DMS53 treated with DMSO at 0.1 percent for 48 hours (cell line): Measurements from ENCODE around the gene ANKRD6.

Experiments used
- DNase-seq: peaks from one replicate; lab custom pipeline; 2025; ENCODE audit not compliant: unreplicated experiment; lab: John Stamatoyannopoulos, UW

Gene ANKRD6

DNA sequence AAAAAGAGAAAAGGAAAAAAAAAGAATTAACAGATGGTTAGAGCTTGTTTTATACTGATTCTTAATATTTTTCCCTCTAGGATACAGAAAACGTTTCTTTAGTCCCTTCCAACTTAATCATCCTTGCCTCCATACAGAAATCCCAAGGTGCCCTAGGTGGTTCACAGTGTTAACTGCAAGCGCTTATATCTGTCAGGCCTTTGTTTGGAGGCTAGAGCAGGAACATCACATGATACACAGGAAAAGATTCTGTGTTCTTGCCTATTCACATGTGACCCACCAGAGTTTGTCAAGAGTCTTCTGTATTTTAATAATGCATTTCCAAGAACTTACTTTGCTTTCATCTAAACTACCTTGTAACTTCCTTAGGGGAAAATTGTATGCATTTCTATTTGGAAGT is 31.3 kb downstream of the ANKRD6 start:
- no peak for DNase-seq

DNA sequence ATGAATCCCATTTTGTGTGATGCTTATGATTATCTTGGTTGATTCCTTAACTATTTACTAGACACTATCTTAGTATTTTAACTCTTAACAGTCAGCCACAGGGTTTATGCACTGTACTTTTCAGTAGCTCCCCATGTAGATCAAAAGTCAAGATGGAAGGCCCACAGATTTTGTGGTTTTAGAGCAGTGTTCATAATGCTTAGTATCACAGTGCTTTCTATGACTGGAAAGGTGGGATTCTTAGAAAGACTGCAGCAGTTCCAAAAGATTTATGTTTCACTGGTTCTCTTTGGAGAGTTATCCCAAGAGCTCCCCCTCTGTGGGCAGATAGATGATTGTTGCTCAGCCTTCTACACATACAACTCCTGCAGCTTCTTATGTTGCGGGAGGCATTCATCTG is 34.5 kb downstream of the ANKRD6 start:
- DNase-seq, result no peak

DNA sequence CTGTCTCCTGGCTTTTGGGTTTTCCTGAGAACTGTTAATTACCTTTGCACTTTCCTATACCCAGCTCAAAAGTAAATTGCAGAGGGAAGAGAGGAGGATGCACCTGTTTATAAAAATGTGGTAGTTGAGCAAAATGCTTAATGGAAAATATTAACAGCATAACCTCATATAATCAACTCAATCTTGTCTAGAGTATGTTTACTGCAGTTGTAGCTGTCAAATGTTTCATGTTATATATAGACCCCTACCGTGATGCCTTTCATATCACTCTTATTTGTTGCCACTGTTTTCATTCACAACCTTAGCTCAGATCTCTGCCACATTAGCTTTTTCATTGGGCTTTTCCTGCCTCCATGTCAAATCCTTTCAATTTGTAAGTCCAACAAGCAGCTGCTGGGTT is 36.0 kb downstream of the ANKRD6 start:
- DNase-seq, result no peak

DNA sequence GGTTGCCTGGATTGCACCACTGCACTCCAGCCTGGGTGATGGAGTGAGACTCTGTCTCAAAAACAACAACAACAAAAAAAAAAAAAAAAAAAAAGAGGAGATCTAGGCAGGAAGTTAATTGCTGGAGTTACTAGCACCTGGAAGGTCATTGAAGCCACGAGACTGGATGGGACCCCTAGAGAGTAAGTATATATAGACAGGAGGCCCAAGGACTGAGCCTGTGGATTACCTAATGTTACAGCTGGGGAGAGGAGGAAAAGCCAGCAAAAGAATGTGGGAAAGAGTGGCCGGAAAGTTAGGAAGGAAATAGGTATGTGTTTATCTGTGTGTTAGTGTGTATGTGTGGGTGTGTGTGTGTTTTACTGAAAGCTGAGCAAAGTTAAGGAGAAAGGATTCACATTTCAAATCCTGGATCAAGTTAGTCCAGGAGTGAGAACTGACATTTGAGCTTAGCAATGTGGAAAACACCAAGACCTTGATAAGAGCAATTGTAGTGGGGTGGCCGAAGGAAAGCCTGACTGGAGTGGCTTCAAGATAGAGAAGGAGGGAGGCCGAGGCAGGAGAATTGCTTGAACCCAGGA is 38.4 kb downstream of the ANKRD6 start:
- DNase-seq, result no peak

DNA sequence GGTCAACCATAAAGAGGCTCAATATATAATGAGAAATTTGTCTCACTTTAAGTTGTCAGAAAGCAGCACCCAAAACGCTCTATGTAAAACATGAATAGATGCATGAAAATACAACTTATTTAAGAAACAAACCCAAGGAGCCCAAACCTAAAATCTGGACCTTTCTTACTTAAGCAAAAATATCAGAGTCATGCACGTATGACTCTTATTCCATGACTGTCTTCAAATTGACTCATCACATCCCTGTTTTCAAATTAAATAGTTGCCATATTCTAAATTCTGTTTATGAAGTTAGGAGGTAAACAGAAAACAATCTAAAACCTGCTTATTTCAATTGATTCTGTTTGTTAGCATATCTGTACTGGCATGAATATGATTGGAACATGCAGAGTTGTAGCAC is 42.1 kb downstream of the ANKRD6 start:
- no peak for DNase-seq

DNA sequence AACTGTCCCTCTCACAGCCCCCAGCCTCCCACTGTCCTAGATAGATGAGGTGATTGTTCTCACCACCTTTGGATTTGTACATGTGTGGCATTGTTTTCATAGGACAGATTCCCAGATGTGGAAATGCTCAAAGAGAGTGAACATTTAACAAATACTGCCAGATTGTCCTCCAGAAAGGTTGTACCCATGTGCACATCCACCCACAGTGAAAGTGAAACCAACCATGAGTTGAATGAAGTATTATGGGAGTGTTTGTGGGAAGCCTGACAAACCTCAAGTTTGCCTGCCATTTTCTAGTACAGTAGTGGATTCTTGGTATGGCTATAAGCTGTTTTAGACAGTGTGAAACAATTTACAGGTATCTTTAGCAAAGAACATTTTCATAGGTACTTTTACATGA is 42.7 kb downstream of the ANKRD6 start:
- no peak for DNase-seq

DNA sequence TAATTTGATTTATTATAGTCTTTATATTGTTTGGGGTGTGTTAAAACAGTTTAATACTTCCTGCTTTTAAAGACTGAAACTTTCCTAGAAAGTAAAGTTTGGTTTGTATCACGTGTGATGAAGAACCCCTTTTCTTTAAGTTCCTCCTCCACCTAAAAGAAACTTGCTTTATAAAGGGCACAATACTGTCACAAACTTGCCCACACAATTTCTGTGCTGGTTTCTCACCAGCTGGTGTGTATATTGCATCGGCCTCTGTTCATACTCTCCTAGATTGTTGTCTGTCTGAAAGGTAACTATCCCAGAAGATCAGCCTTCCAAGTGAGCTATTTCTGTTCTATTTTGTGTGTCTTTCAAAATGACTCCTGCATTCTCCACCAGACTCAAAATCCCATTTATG is 46.9 kb downstream of the ANKRD6 start:
- DNase-seq, result no peak

DNA sequence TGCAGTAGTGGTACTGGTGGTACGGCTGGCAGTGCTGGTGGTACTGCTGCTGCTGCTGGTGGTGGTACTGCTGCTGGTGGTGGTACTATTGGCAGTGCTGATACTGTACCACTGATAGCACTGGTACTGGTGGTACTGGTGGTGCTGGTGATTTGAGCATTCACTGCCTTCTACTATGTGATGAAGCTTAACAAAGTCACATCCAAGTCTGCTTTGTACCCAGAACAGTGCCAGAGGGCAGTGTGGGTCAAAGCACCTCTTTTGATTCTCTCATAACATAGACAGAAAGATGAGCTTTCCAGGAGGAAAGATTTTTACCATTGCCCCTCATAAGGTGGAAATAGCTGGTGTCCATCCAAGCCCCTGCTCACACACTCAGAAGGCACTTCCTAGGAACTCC is 48.7 kb downstream of the ANKRD6 start:
- no peak for DNase-seq

DNA sequence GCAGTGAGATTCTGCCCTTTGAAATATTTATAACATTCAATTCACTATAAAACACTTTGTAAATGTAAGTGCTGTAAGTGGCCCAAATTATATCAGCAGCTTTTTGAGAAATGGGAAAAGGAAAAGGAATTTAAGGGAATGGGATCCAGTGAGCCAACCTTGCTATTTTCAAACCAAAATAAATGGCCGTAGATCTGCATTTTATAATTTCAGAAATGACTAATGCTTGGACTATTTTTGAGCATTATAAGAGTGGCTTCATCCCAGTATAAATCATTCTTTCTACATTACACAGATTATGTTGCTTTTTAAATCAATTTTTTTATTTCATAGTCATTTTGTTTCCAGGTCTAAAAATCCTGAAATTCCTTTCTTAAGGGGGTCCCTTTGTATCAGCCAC is 49.2 kb downstream of the ANKRD6 start:
- no peak for DNase-seq

DNA sequence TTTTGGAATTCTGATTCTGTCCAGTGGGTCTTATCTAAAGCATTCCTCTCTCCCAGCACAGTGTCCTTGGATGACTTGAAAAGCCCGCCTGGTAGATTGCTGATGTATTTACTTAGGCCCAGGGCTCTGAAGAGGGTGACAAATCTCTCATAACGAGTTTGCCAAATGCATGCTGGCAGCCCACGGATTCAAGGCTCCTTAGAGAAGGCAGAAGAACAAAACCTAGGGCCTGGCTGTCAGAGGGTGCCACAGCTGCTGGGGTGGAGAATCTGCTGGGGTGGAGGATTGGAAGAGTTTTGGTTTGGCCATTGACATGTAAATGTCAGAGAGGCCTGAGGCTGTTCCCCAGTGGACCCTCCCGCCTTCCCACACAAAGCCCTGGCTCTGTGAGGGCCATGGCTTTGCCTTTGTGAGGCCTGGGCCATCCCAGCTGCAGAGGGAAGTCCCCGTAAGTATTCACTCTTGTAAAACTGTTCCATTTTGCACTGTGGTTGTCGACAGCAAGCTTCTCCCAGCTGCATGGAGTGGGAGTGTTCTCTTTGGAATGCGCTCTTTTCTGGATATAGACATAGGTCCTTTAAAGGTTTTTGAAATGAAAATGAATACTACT is 50.3 kb downstream of the ANKRD6 start:
- no peak for DNase-seq

DNA sequence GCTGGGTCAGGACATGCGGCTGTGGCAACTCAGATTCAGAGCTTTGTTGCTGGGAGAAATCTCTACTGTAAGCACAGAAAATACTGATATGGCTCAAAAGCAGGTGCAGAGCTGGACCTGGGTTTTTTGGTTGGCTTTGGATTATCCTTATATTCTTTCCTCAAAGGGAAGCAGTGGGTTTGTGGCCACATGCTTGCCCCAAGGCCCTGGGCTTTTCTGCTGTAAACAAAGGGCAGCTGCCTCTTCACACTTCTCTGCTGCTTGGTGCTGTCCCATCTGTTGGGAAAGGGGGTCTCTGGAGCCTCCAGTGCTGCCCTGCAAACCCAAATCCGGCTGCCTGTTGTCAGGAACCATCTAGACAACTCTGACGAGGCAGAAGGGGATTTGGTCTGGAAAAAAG is 52.4 kb downstream of the ANKRD6 start:
- no peak for DNase-seq

DNA sequence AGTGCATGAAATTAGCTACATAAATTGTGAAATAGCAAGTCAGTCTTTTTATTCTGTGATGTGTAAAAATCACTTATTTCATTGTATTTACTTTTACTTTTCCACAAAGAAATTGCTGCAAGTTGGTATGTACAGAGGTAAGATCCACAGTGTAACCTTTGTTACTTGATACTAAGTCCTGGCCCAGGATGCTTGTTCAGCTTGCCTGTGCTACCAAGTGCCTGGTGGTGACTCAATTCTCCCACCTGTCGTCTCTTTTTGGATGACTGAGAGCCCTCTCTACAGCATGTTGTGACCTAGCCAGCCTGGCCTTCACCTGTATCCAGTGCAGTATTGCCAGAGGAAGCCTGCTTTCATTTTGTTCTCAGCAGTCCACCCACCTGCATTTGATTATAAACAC is 54.9 kb downstream of the ANKRD6 start:
- DNase-seq, result peak; percentile 83

DNA sequence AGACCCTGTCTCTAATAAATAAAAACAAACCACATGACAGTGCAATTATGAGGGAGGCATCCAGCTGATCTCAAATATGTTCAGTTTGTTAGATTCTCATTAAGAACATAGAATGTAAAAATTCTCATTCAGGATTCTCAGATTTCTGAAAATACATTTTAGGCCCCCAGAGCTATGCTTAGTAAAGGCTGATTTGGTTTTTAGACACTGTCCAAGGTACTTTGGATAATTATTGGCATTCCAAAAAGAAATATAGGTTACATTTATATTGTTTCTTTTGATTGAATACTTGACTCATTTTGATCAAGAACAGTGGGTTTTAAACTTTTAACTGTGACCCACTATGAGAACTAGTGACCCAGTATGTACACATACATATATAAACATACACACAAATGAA is 55.5 kb downstream of the ANKRD6 start:
- no peak for DNase-seq

DNA sequence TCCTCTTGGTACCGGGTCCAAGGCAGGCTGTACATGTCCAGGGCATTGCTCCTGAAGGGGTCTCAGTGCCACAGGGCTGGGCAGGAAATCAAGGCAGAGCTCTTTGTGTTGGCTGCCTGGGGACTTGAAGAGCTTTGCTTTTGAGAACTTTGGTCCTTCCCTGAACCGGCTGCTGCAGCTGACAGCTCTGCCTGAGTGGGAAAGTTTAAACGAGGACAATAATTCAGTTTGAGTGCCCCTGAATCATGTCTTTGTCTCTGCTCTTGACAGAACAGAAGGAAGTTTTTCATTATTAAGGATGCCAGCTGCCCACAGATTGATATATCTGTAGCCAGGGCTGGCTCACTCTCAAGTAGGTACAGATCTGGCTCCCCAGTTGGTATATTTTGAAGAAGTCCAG is 56.1 kb downstream of the ANKRD6 start:
- DNase-seq, result no peak

DNA sequence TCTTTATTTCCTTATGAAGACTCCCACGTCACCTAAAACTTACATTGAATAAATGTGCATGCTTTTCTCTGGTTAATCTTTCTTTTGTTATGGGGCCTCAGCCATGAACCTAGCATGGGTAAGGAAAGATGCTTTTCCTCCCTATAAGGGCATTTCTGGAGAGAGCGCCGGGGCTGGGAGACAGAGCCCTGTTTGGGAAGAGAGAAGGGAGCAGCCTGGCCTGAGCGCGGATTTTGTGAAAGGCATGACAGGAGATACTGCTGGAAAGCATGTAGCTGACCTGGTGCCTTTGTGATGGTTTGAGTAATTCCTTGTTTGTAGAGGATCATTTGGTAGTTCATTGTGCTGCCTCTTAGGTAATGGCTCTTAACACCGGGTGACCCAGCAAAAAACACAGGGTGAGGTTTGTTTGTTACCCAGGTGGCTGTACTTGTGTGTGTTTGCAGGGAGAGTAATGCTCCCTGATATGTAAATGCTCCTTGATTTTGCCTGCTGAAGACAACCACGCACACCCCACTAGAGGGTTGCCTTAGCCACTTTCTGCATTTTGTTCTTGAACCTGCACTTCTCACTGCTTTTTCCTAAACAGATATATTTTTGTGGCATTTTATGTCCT is 59.2 kb downstream of the ANKRD6 start:
- peak; percentile 60 for DNase-seq

DNA sequence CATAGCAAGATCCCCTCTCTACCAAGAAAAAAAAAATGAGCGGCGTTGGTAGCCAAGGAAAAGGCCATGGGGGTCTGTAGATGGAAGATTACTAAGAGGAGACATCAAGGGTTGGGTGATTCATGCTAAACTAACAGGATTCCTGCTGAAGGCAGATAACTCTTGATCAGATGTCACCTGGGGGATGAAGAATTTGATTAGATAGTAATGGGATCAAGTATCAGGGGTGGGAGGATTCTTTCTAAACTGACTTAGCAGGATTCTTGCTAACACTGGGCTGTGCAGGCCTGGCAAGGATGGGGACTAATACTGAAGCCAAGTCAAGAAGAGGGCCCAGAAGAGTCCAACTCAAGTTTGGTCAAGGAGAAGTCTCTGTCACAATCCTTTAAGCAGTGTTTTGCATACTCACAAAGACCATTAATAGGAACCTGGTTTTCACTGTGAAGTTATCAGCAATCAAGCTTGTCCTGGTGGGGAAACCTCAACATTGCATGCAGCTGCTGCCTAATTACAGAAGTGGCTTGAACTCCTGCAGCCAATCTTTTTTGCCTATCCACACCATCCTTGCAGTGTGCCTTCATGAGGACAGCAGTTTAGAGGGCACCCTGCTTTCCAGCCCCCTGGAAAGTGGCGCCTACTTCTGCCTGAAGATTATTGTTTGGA is 61.3 kb downstream of the ANKRD6 start:
- no peak for DNase-seq

DNA sequence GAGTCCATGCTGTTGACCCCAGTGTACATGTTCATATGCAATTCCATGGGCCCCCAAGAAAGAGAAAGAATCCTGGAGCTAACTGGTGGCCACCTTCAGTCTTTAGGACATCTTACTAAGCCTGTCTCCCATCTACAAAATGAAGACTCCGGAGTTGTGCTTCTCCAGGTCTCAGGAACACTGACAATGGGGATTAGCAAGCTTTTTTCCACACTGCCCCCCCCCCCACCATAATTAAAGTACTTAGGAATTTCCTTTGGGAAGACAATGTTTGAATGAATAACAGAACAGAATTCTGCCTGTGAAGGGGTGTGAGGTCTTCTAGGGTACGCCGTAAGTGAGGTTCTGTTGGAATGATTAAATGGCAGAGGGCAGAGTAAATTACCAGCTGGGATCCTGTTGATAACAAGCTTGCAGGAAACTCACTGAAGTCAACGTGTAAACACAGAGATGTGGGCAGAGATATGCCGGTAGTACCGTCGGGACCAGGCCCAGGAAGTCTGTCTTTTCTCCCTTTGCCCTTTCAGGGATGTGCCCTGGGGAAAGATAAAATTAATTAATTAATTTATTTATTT is 63.1 kb downstream of the ANKRD6 start:
- DNase-seq, result no peak

DNA sequence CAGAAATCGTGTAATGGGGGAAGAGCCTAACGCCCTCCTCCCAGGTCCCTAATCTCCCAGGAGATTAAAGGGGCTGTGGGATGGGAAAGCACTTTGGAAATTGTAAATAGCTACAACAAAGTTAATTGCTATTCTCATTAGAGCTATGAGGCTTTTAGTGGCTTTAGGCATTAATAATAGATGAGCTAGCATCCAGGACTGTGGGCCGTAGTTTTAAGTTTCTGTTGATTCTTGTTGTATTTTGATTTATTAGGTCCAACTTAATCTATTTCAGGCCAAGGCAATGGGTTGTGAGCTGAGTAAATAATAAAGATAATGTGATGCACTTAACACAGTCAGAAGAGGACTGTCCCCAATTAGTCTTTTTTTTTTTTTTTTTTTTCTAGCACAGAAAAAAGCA is 67.7 kb downstream of the ANKRD6 start:
- no peak for DNase-seq

DNA sequence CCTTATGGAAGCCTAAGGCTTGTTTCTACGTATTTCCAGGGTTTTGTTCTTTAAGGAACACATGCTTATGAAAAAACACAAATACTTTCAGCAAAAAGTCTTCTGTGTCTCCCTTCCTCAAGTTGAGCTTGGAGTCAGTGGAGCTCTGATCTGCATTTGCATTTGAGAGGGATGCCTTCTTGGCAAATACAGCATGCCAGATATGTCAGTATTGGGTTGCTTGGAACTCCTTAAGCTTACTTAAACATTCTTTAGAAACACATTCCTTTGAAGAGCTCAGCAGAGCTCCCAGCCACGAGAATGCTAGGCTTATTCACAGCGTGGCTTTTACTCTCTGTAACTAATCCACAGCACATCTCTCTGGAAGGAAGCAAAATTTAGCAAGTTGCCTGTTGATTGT is 68.3 kb downstream of the ANKRD6 start:
- no peak for DNase-seq

DNA sequence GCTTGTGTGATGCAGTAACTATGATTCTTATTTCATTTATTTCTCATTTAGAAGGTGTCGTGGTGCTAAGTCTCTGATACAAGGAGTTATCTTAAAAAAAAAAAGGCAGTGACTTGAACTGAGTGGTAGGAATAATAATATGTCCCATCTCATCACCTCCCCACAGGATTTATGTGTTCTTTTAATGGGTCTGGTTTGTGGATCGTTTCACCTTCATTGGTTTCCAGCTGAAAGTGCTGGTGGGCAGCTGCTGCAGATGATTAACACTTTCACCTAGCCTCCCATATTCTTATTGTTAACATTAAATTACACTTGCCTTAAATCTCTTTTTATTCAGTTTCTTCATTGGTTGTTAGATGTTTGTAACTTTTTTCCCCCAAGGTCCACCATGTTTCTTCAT is 68.8 kb downstream of the ANKRD6 start:
- DNase-seq, result no peak

DNA sequence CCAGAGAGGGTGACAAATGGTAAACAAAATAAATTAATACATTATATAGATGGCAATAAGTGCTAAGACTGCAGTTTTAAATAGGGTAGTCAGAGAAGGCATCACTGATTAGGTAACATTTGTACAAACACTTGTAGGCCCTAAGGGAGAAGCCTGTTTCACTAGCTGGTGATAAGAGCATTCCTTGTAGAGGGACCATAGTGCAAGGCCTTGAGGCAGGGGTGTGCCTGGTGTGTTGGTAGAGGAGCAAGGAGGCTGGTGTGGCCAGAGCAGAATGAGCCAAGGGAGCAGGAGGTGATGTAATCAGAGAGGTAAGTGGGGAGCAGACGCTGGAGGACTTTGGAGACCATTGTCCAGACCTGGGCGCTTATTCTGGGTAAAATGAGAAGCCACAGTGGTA is 70.7 kb downstream of the ANKRD6 start:
- DNase-seq, result no peak

DNA sequence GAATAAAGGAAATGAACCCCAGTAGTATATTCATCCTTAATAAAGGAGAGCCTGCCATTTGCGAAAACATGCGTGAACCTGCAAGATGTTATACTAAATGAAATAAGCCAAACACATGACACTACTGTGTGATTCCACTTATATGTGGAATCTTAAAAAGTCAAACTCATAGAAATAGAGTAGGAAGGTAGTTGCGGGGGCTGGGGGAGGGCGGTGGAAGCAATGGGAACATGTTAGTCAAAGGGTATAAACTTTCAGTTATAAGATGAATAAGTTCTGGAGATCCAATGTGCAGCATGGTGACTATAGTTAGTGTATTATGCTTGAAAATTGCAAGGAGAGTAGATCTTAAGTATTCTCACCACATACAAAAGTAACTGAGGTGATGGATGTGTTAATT is 72.9 kb downstream of the ANKRD6 start:
- DNase-seq, result no peak
